Fibroblast of skin of left quadriceps (primary cell): ENCODE results near the gene BZW1.
"Not testable (repeated sequence)": the region's sequence is repeated elsewhere in the genome, so short reads cannot be mapped to it uniquely, and the experiment has no call there.

Source experiments
- DNase-seq, 2 experiments: peaks; one replicate each; pipeline ENCODE4 v3.0.0-alpha.2; 2013; ENCODE audit warnings: low read depth in 2 of 2

Gene BZW1

GRCh38 chr2:200790185-200790584 is 21.5 kb upstream of the BZW1 start:
- DNase-seq = no peak

- DNase-seq = no peak
Measured at GRCh38 chr2:200791905-200792304, 19.8 kb upstream of the BZW1 start.

GRCh38 chr2:200794143-200794542 is 17.6 kb upstream of the BZW1 start:
- DNase-seq = no peak

- DNase-seq = no peak
Measured at GRCh38 chr2:200795028-200795440, 16.7 kb upstream of the BZW1 start.

- DNase-seq = no peak
Measured at GRCh38 chr2:200796561-200796960, 15.1 kb upstream of the BZW1 start.

GRCh38 chr2:200797242-200797770 is 14.4 kb upstream of the BZW1 start:
- DNase-seq = no peak

- DNase-seq = no peak
Measured at GRCh38 chr2:200798514-200798913, 13.2 kb upstream of the BZW1 start.

- no peak for DNase-seq
Measured at GRCh38 chr2:200800458-200800857, 11.3 kb upstream of the BZW1 start.

- DNase-seq = not testable (repeated sequence)
Measured at GRCh38 chr2:200801431-200801830, 10.3 kb upstream of the BZW1 start.

- DNase-seq = no peak
Measured at GRCh38 chr2:200809506-200810251, 2.0 kb upstream of the BZW1 start.

- peak in 1 of 2 experiments; percentile 63 for DNase-seq
Measured at GRCh38 chr2:200810252-200810997, 1.3 kb upstream of the BZW1 start.

- no peak for DNase-seq
Measured at GRCh38 chr2:200810998-200811332, 745 bp upstream of the BZW1 start.

GRCh38 chr2:200812122-200813022 is 662 bp downstream of the BZW1 start:
- peak in 1 of 2 experiments; percentile 28 for DNase-seq

GRCh38 chr2:200814276-200814815 is 2.6 kb downstream of the BZW1 start:
- DNase-seq = no peak

GRCh38 chr2:200814917-200815316 is 3.2 kb downstream of the BZW1 start:
- DNase-seq = no peak

- DNase-seq = not testable (repeated sequence)
Measured at GRCh38 chr2:200818732-200819131, 7.0 kb downstream of the BZW1 start.

GRCh38 chr2:200820573-200821234 is 9.0 kb downstream of the BZW1 start:
- no peak for DNase-seq

- DNase-seq = no peak
Measured at GRCh38 chr2:200821686-200822245, 10.1 kb downstream of the BZW1 start.

GRCh38 chr2:200828104-200828503 is 16.4 kb downstream of the BZW1 start:
- DNase-seq = no peak

- no peak for DNase-seq
Measured at GRCh38 chr2:200828572-200829257, 17.0 kb downstream of the BZW1 start.
